ENCODE data around the gene PEA15.

The PEA15 gene

GRCh38 chr1:160178731-160179130 is 26.5 kb upstream of the PEA15 start:
- in situ Hi-C loops (cut with HindIII; ENCODE audit: low sequenced_read_pairs): no loop called here

- in situ Hi-C loops (cut with HindIII; ENCODE audit: low sequenced_read_pairs): no loop called here
Observed at GRCh38 chr1:160179336-160179735, 25.8 kb upstream of the PEA15 start.

- in situ Hi-C loops (cut with HindIII; ENCODE audit: low sequenced_read_pairs): no loop called here
Observed at GRCh38 chr1:160186246-160186645, 18.9 kb upstream of the PEA15 start.

- in situ Hi-C loops (cut with HindIII; ENCODE audit: low sequenced_read_pairs): no loop called here
Observed at GRCh38 chr1:160186729-160187128, 18.5 kb upstream of the PEA15 start.

- in situ Hi-C loops (cut with HindIII; ENCODE audit: low sequenced_read_pairs): no loop called here
Observed at GRCh38 chr1:160187407-160187806, 17.8 kb upstream of the PEA15 start.

- in situ Hi-C loops (cut with HindIII; ENCODE audit: low sequenced_read_pairs): no loop called here
Observed at GRCh38 chr1:160188341-160188740, 16.8 kb upstream of the PEA15 start.

GRCh38 chr1:160189649-160190625 is 15.2 kb upstream of the PEA15 start, which contains the start of gene CASQ1:
Gene CASQ1 (plus strand): TSS chr1:160190575. CDS start chr1:160190752, 177 bp downstream.
- in situ Hi-C loops (cut with HindIII; ENCODE audit: low sequenced_read_pairs): no loop called here

GRCh38 chr1:160191756-160192155 is 13.4 kb upstream of the PEA15 start:
- in situ Hi-C loops (cut with HindIII; ENCODE audit: low sequenced_read_pairs): no loop called here

- in situ Hi-C loops (cut with HindIII; ENCODE audit: low sequenced_read_pairs): no loop called here
Observed at GRCh38 chr1:160192234-160192633, 12.9 kb upstream of the PEA15 start.

GRCh38 chr1:160193091-160193819 is 11.9 kb upstream of the PEA15 start:
- in situ Hi-C loops (cut with HindIII; ENCODE audit: low sequenced_read_pairs): no loop called here

- in situ Hi-C loops (cut with HindIII; ENCODE audit: low sequenced_read_pairs): no loop called here
Observed at GRCh38 chr1:160193832-160194736, 11.1 kb upstream of the PEA15 start.

GRCh38 chr1:160194737-160195059 is 10.5 kb upstream of the PEA15 start:
- in situ Hi-C loops (cut with HindIII; ENCODE audit: low sequenced_read_pairs): no loop called here

- in situ Hi-C loops (cut with HindIII; ENCODE audit: low sequenced_read_pairs): no loop called here
Observed at GRCh38 chr1:160196143-160196542, 9.0 kb upstream of the PEA15 start.

- in situ Hi-C loops (cut with HindIII; ENCODE audit: low sequenced_read_pairs): no loop called here
Observed at GRCh38 chr1:160197231-160197630, 8.0 kb upstream of the PEA15 start.

- in situ Hi-C loops (cut with HindIII; ENCODE audit: low sequenced_read_pairs): no loop called here
Observed at GRCh38 chr1:160200786-160201185, 4.4 kb upstream of the PEA15 start.

- in situ Hi-C loops (cut with HindIII; ENCODE audit: low sequenced_read_pairs): no loop called here
Observed at GRCh38 chr1:160204526-160205241, 500 bp upstream of the PEA15 start.

- in situ Hi-C loops (cut with HindIII; ENCODE audit: low sequenced_read_pairs): no loop called here
Observed at GRCh38 chr1:160206036-160206389, 829 bp downstream of the PEA15 start.

- in situ Hi-C loops (cut with HindIII; ENCODE audit: low sequenced_read_pairs): no loop called here
Observed at GRCh38 chr1:160206421-160207117, 1.4 kb downstream of the PEA15 start.

- in situ Hi-C loops (cut with HindIII; ENCODE audit: low sequenced_read_pairs): no loop called here
Observed at GRCh38 chr1:160207118-160207650, 2.0 kb downstream of the PEA15 start.

Data from endothelial cell of hepatic sinusoid (primary cell).